Lower leg skin (tissue), 3 donors: ENCODE measurements around the gene CDH13.

Experiments
- POLR2A ChIP-seq, 2 donors: fragments of 450-650 bp; IDR thresholded peaks; one replicate each; pipeline ENCODE4 v1.6.1; 2016 to 2017; ENCODE audit warnings: antibody characterized with exemption in 2 of 2, mild to moderate bottlenecking in 1 of 2, moderate library complexity in 1 of 2
- TF ChIP-seq, protein P1 (sequence below), 3 donors: fragments of 450-650 bp; IDR thresholded peaks; one replicate each; pipeline ENCODE4 v1.5.1; 2016; ENCODE audit warnings: antibody characterized with exemption in 3 of 3, mild to moderate bottlenecking in 3 of 3, moderate library complexity in 2 of 3

DNA sequence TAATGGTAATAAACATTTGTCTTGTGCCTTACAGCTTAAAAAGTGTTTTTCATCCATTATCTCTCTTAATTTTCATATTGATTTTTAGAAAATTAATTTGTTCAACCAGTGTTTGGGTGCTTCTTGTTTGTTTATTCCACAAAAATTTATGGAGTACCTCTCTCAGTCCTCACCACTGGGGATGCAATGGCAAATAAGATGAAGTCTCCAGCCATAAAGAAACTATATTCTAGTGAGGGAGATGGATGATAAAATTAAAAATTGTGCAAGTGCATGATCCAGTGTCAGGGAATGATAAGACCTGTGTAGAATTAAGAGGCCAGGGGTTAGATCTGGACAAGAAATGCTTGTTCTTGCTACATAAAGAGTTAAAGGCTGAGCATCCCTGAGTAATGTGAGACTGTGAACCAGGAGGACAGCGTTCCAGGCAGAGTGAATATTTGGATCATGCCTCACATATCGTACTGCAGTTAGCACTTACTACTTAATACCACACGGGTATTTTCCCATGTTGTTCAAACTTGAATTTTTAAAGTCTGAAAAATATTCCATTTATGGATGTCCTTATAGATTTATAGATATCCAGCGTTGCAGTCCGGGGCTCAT is 645.3 kb downstream of the CDH13 start:
- TF ChIP-seq POLR2A (IDR thresholded peaks at IDR 0.05) = no peak
- TF ChIP-seq, protein P1, sequence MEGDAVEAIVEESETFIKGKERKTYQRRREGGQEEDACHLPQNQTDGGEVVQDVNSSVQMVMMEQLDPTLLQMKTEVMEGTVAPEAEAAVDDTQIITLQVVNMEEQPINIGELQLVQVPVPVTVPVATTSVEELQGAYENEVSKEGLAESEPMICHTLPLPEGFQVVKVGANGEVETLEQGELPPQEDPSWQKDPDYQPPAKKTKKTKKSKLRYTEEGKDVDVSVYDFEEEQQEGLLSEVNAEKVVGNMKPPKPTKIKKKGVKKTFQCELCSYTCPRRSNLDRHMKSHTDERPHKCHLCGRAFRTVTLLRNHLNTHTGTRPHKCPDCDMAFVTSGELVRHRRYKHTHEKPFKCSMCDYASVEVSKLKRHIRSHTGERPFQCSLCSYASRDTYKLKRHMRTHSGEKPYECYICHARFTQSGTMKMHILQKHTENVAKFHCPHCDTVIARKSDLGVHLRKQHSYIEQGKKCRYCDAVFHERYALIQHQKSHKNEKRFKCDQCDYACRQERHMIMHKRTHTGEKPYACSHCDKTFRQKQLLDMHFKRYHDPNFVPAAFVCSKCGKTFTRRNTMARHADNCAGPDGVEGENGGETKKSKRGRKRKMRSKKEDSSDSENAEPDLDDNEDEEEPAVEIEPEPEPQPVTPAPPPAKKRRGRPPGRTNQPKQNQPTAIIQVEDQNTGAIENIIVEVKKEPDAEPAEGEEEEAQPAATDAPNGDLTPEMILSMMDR (IDR thresholded peaks at IDR 0.05) = no peak
